NCI-H2029 treated with DMSO at 0.1 percent for 48 hours (cell line): Measurements from ENCODE around the gene KLHL29.
"Not testable (repeated sequence)": the region's sequence is repeated elsewhere in the genome, so short reads cannot be mapped to it uniquely, and the experiment has no call there.

Experiments
- DNase-seq: peaks from one replicate; lab custom pipeline; 2025; lab: John Stamatoyannopoulos, UW

The KLHL29 gene

DNA sequence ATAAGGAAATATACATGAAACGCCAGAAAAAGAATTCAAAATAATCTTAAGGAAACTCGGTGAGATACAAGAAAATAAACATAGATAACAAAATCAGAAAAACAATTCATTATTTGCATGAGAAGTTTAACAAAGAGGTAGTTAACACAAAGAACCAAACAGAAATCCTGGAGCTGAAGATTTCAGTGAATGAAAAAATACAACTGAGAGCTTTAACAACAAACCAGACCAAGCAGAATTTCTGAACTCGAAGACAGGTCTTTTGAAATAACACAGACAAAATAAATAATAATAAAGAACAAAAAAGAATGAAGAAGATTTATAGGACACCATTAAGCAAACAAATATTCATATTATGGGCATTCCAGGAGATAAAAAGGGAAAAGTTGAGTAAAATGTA, 337.3 kb downstream of the KLHL29 start:
- no peak for DNase-seq

DNA sequence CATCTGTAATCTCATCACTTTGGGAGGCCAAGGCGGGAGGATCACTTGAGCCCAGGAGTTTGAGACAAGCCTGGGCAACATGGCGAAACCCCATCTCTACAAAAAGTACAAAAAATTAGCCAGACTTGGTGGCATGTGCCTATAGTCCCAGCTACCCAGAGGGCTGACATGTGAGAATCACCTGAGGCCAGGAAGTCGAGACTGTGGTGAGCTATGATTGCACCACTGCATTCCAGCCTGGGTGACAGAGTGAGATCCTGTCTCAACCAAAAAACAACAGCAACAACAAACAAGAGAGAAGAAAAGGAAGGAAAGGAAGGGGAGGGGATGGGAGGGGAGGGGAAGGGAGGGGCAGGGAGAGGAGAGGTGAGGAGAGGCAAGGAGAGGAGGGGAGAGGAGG, 338.1 kb downstream of the KLHL29 start:
- DNase-seq: not testable (repeated sequence)

DNA sequence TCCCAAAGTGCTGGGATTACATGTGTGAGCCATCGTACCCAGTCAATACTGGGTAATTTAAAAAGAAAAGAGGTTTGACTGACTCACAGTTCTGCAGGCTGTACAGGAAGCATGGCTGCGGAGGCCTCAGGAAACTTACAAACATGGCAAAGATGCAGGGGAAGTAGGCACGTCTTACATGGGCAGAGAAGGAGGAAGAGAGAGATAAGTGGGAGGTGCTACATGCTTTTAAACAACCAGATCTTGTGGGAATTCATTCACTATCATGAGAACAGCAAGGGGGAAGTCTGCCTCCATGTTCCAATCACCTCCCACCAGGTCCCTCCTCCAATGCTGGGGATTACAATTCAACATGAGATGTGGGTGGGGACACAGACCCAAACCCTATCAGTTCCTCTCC, 349.4 kb downstream of the KLHL29 start:
- DNase-seq: no peak

DNA sequence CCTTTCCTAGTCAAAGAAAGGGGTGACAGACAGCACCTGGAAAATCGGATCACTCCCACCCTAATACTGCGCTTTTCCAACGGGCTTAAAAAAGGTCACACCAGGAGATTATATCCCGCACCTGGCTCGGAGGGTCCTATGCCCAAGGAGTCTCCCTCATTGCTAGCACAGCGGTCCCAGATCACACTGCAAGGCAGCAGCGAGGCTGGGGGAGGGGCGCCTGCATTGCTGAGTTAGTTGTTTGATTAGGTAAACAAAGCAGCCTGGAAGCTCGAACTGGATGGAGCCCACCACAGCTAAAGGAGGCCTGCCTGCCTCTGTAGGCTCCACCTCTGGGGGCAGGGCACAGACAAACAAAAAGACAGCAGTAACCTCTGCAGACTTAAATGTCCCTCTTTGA, 351.8 kb downstream of the KLHL29 start:
- not testable (repeated sequence) for DNase-seq

DNA sequence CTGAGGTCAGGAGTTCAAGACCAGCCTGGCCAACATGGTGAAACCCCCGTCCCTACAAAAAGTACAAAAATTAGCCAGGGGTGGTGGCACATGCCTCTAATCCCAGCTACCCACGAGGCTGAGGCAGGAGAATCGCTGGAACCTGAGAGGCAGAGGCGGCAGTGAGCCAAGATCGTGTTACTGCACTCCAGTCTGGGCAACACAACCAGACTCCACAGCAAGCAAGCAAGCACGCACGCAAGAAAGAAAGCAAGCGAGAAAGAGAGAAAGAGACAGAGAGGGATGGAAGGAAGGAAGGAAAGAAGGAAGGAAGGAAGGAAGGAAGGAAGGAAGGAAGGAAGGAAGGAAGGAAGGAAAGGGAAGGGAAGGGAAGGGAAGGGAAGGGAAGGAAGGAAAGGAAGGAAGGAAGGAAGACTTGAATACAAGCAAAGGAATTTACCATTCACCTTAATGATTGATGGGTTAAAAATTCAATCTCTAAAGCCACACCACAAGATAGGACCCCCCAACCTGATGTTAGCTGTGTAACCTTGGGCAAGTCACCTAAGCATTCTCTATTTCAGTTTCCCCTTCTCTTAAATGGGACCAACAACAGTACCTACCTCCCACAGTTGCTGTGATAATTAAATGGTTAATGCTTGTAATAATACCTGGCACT, 360.2 kb downstream of the KLHL29 start:
- DNase-seq: no peak

DNA sequence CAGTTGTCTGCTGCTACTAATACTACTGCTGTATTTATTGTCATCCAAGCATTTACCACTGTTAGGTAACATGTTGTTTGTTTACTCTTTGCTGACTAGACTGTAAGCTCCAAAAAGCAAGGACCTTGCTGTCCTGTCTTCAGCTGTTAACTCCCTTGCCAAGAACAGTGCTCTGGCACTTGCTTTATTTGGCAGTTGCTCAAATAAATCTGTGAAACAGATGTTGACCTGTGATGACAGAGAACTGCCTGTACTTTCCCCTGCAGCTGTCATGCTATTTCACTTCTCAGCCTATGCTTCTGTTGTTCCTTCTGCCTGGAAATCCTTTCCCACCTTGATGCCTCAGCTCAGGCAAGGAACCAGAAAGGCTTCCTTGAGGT, 360.7 kb downstream of the KLHL29 start:
- peak; percentile 6 for DNase-seq

DNA sequence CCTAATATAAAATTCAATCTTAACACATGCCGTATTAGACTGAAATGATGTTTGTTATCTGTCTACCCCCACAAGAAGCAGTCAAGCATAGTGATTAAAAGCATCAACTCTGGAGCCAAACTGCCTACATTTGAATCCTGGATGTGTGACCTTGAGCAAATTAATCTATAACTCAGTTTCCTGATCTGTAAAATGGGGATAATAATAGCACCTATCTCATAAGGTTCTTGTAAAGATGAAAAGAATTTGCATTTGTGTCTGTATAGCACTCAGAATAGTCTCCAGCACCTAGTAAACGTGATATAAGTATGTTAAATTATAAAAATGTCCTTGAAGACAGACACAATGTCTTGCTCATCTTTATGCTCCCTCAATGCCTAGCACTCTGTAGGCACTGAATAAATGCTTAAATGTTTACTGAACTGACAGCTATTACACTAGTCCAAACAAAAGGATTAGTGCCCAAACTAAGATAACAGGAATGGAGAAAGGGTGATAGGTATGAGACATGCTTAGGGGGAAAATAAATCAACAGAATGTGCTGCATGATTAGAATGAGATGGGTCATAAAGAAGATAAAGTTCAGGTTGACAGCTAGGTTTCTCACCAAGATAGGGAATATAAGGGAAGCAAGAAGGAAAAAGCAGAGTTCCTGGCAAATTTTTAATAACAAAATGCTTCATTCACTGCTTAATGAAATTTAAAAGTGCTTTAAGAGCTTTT, 361.3 kb downstream of the KLHL29 start:
- no peak for DNase-seq

DNA sequence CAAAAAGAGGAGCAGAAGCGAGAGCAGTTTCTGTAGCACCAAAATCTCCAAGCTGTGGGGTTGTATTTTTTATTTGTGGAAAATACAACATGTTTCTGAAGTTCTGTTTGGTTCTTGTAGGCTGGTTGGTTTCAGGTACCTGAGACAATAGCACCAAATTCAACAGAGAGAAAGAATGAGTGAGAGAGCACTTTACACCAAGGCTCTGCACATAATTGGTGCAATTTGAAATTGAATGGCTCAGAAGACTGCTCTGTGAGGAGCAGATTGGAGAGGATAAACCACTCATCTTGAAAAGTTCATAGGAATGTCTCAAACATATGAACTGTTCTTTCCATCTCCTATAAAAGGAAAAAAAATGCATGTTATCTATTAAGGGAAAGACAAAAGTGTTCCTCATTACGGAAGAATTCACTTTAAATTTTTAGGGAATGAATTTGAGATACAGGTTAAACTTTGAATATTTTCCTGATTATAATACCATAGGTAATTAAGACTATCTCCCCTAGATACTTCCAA, 366.8 kb downstream of the KLHL29 start:
- DNase-seq: no peak

DNA sequence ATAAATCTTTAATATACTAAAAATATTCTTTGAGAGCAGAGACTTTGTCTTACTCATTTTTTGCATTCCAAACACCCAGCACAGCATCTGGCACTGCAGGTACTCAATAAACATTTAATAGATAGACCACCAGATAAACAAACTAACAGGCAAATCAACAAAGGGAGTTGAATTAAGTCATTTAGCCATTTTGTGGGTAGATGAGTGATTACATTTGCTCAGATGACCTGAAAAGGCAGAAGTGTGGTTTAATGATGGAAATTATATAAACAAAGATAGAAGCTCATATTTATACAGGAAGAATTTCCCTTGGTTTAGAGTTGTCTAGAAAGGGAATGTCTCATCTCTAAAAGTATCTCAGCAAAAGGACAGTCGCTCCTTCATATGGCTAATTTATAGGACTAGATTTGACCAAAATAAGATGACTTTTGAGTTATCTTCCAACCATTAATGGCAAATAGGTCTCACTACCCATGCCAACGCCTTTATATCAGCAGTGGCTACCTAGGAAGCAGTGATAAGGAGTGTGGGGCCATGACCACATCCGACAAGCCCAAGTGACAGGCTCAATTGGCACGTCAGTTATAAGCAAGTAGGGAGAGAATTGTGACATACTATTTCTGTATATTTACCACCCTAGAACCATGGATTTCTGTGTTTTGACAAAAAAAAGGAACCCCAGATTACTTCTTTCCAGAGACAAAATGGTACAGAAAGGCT, 368.5 kb downstream of the KLHL29 start:
- no peak for DNase-seq

DNA sequence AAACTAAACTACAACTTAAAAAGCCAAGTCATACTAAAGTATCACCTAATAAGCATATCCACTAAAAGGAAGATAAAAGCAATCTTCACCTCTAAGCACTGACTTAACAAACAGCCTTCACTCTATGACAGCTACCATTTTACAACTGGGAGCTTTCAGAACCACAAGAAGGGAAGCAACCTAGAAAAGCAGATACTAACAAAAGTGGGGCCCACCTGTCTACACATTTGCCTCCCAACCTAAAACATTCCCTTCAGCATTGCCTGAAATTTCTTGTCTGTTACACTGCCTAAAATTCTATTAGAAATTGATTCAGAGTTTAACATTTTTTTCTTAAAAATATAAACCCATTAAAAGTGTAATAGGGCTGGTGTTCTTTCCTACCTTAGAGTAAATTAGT, 370.0 kb downstream of the KLHL29 start:
- no peak for DNase-seq

DNA sequence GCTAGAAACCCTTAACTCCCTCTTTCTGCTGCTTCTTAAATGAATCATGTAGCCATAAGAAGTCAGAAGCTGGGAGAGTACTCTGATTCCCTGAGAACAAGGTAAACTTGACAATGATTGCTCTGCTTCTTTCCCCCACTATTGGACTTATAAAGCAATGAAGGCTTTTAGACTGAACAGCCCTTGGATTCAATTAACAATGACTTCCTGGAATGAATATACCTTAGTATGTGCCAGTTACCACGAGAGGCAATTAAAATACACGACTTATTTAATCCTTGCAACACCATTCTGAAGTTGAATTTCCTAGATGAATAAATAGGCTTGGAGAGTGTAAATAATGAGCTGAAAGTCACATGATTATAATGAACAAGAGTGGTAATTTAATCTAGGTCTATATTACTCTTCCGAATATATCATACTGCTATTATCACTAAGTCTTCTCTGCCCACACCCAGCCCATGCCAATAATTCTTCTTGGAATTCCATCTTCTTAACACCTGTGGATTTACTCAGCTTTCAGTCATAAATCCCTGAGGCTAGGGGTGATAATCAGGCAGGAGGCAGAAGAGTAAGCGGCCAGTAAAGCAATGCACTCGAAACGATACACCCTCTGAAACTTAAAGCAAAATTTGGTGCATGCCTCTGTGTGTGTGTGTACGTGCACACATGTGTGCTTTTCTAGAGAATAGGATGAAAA, 371.8 kb downstream of the KLHL29 start:
- DNase-seq: peak; percentile 37

DNA sequence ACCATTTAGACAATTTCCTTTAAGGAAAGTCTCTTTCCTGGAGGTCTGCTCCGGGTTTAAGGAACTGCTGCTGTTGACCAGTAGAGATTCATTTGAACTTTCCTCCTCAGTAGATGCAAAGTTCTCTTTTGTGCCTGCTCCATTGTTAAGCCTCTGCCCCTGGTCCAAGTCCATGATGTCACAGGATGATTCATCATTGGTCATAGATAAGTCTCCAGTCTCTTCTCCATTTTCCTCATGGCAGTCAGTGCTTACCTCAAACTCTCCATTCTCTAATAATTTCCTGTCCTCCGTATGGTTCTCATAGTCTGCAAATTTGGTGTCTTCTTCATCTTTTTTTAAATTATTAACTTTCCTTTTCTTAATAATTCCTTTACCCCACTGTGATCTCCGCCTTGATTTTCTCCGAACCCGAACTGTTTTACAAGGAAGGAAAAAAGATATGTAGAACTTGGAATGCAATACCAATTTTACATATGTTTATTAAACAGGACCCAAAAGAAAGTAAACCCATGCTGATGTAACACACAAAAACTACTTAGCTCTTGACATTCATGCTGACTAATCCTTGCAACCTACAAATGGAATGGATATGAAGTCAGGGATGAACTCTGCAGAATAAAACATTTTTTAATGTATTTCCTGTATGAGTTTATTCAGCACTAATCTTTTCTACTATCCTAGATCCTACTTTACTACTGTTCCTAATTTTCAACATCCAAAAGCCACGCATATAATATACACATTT, 372.9 kb downstream of the KLHL29 start:
- DNase-seq: no peak
